Fibroblast of lung (primary cell): ENCODE results near the gene P3H3.

Experiments used
- CTCF ChIP-seq, 2 donors: IDR thresholded peaks in 1 of 2; conservative IDR thresholded peaks in 1 of 2; 1 replicate in 1 of 2; 2 replicates in 1 of 2; pipeline ENCODE4 v1.5.1; 2011 to 2012; ENCODE audit warnings: low read length in 2 of 2, control low read depth in 1 of 2, inconsistent platforms in 1 of 2, low read depth in 1 of 2, mild to moderate bottlenecking in 1 of 2
- EZH2 ChIP-seq: IDR thresholded peaks from 2 replicates; pipeline ENCODE4 v1.5.1; 2012; ENCODE audit warnings: low read length, control low read depth, mild to moderate bottlenecking; ENCODE audit errors: missing control alignments

GRCh38 chr12:6866920-6867412, 38.8 kb downstream of the P3H3 start:
- no peak for TF ChIP-seq CTCF (conservative IDR thresholded peaks at IDR 0.05 in 1 of 2, IDR thresholded peaks at IDR 0.05 in 1 of 2; ENCODE audit: low read depth in 1 of 2, low read length in 2 of 2)
- TF ChIP-seq EZH2, result no peak
